Measurements from ENCODE around the gene NFYC. TPM values are rescaled to one million over a fixed set of nuclear protein-coding genes. Genes with fewer than 3 reads are reported as not detected.

The NFYC gene
- total and polyA plus RNA-seq, 2 experiments from 2014 or later, result 36.2 to 42.7 TPM

GRCh38 chr1:40664791-40665190 lies 26.7 kb upstream of the NFYC start:
- ATAC-seq, result no peak
- Mint-ChIP-seq H3K4me3 (peak overlapping the region; percentile 82), H3K27me3 (ENCODE audit: insufficient read depth, low read depth, poor library complexity) (peaks cover 13% of the 10 kb centered on the region), H3K36me3 (ENCODE audit: low read depth) (no peaks in the 10 kb centered on the region), H3K9me3 (no peaks in the 10 kb centered on the region), H3K4me1 (peaks cover 33% of the 10 kb centered on the region), H3K27ac (no peak overlapping the region)
- TF ChIP-seq POLR2AphosphoS5 (IDR thresholded peaks at IDR 0.05; ENCODE audit: low read depth), result no peak
- TF ChIP-seq ETS1 (IDR thresholded peaks at IDR 0.05), result no peak
- TF ChIP-seq EZH2 (IDR thresholded peaks at IDR 0.05; ENCODE audit: low read depth, unreplicated experiment), result no peak
- no peak for TF ChIP-seq NANOG (IDR thresholded peaks at IDR 0.05; ENCODE audit: borderline replicate concordance)
- no peak for TF ChIP-seq CREB1 (CRISPR knock-in tag; IDR thresholded peaks at IDR 0.05; ENCODE audit: low read depth)
- TF ChIP-seq EZH2phosphoT487 (IDR thresholded peaks at IDR 0.05; ENCODE audit: unreplicated experiment), result no peak
- H3K4me1 ChIP-seq (ENCODE audit: insufficient read depth), result peaks cover 34% of the 10 kb centered on the region
- peak overlapping the region; percentile 76 for H3K4me2 ChIP-seq
- no peak for DNase-seq (ENCODE audit: low spot score)
- H3K27me3 ChIP-seq (ENCODE audit: insufficient read depth), result no peaks in the 10 kb centered on the region
- H3K4me3 ChIP-seq, result peak overlapping the region; percentile 70
- no peaks in the 10 kb centered on the region for H4K20me1 ChIP-seq (replicated peaks; ENCODE audit: insufficient read depth)
- no peaks in the 10 kb centered on the region for H3K36me3 ChIP-seq (ENCODE audit: insufficient read depth)
- no peak overlapping the region for H3K27ac ChIP-seq (ENCODE audit: low read depth)
- no peaks in the 10 kb centered on the region for H3K79me2 ChIP-seq (replicated peaks; ENCODE audit: insufficient read depth)
- H3K9me2 ChIP-seq (ENCODE audit: insufficient read depth), result no peaks in the 10 kb centered on the region
- H2AFZ ChIP-seq, result no peak overlapping the region
- H3F3A ChIP-seq (replicated peaks; ENCODE audit: low read depth), result no peaks in the 10 kb centered on the region

GRCh38 chr1:40665335-40666171 lies 26.0 kb upstream of the NFYC start, which contains the start of gene RIMS3:
Gene RIMS3, minus strand, starts transcription at chr1:40665682. Its CDS starts 23,757 bp downstream, at chr1:40641925.
- H3K4me1 ChIP-seq (ENCODE audit: insufficient read depth), result peaks cover 35% of the 10 kb centered on the region
- no peaks in the 10 kb centered on the region for H3K9me3 Mint-ChIP-seq
- peak within 1 kb of the TSS; percentile 95 for H2AFZ ChIP-seq
- peak within 1 kb of the TSS; percentile 76 for H3K4me2 ChIP-seq
- H3K79me2 ChIP-seq (replicated peaks; ENCODE audit: insufficient read depth), result no peaks in the 10 kb centered on the region
- no peaks in the 10 kb centered on the region for H3K36me3 ChIP-seq (ENCODE audit: insufficient read depth)
- no peaks in the 10 kb centered on the region for H3K36me3 Mint-ChIP-seq (ENCODE audit: low read depth)
- no peaks in the 10 kb centered on the region for H3F3A ChIP-seq (replicated peaks; ENCODE audit: low read depth)
- DNase-seq (ENCODE audit: low spot score) (peak; percentile 81), ATAC-seq (peak; percentile 73)
- TF ChIP-seq POLR2AphosphoS5 (IDR thresholded peaks at IDR 0.05; ENCODE audit: low read depth) (peak; percentile 68), CTCF (conservative IDR thresholded peaks at IDR 0.05; ENCODE audit: low read depth in 2 of 2) (peak; percentile 48 to 61), ETS1 (IDR thresholded peaks at IDR 0.05) (no peak)
- H3K9me2 ChIP-seq (ENCODE audit: insufficient read depth), result no peaks in the 10 kb centered on the region
- no peaks in the 10 kb centered on the region for H4K20me1 ChIP-seq (replicated peaks; ENCODE audit: insufficient read depth)
- H3K4me3 ChIP-seq, result peak within 1 kb of the TSS; percentile 70
- H3K27ac ChIP-seq (ENCODE audit: low read depth), result no peak within 1 kb of the TSS
- H3K4me3 Mint-ChIP-seq, result peak within 1 kb of the TSS; percentile 93
- no peaks in the 10 kb centered on the region for H3K27me3 ChIP-seq (ENCODE audit: insufficient read depth)
- peak within 1 kb of the TSS; percentile 86 for H3K27ac Mint-ChIP-seq
- H3K27me3 Mint-ChIP-seq (ENCODE audit: insufficient read depth, low read depth, poor library complexity), result peaks cover 14% of the 10 kb centered on the region
- peaks cover 33% of the 10 kb centered on the region for H3K4me1 Mint-ChIP-seq

Data from GM23338 (cell line).